Right cardiac atrium (tissue), 5 donors: ENCODE results near the gene ASCL5. TPM values are rescaled to one million over a fixed set of nuclear protein-coding genes. Genes with fewer than 3 reads are reported as not detected.

Experiments
- polyA plus RNA-seq: library from polyadenylated mRNA; stranded (reverse); fragments of 200-250 nt; gene quantifications from one replicate; pipeline ENCODE4 v1.2.3, GENCODE V29; 2013
- total RNA-seq, 4 donors: library from RNA; stranded (reverse); fragmentation: NEBNext Ultra II Directional; extraction: Animal tissue kit (Norgen Biotek cat#: 25700); gene quantifications; one replicate each; pipeline ENCODE4 v1.2.1, GENCODE V29; 2021
- donor health status: healthy with polysubstance abuse.
- donor health status: DM: no; HTN: yes; CAD: no.
- donor health status: DM: no; HTN: no; CAD: no.
- donor health status: DM: no; HTN: yes; CAD: no; lungs with severe emphysema.
- donor health status: DM: yes; HTN: yes; CAD: no.

The ASCL5 gene
- total and polyA plus RNA-seq, 5 donors: not detected

Other genes starting within 250 kb of the ASCL5 start
- not detected for gene INAVA, start 232.3 kb downstream of the ASCL5 start, total RNA-seq
- not detected for gene INAVA, start 232.3 kb downstream of the ASCL5 start, polyA plus RNA-seq
- gene KIF21B, start 103.5 kb downstream of the ASCL5 start, total RNA-seq: under 1 TPM; 0.53 to 0.83 (median 0.67) TPM
- 0.36 TPM for gene KIF21B, start 103.5 kb downstream of the ASCL5 start, polyA plus RNA-seq
- gene CACNA1S, start 14.8 kb downstream of the ASCL5 start, total RNA-seq: under 1 TPM in 2 of 4 donors, not detected in 2; 0.06 to 0.09 TPM
- not detected for gene CACNA1S, start 14.8 kb downstream of the ASCL5 start, polyA plus RNA-seq
- gene TMEM9, start 27.3 kb upstream of the ASCL5 start, total RNA-seq: 10 to 100 TPM; 45.3 to 54.6 (median 46.6) TPM
- gene TMEM9, start 27.3 kb upstream of the ASCL5 start, polyA plus RNA-seq: 44.4 TPM
- gene IGFN1, start 63.6 kb upstream of the ASCL5 start, total RNA-seq: 1 to 10 TPM in 1 of 4 donors, under 1 TPM in 3; 0.14 to 1.6 (median 0.48) TPM
- gene IGFN1, start 63.6 kb upstream of the ASCL5 start, polyA plus RNA-seq: 0.54 TPM
- under 1 TPM in 2 of 4 donors, not detected in 2; 0.03 to 0.22 TPM for gene PKP1, start 156.3 kb upstream of the ASCL5 start, total RNA-seq
- gene PKP1, start 156.3 kb upstream of the ASCL5 start, polyA plus RNA-seq: 0.02 TPM